GM19438 (cell line): ENCODE results near the gene TIMP1.

Source experiments
- ATAC-seq: cut with Tn5 transposase; IDR thresholded peaks from one replicate; pipeline ENCODE4 v1.9.1; 2021; ENCODE audit warnings: low read depth; ENCODE audit not compliant: unreplicated experiment

TIMP1 gene

DNA sequence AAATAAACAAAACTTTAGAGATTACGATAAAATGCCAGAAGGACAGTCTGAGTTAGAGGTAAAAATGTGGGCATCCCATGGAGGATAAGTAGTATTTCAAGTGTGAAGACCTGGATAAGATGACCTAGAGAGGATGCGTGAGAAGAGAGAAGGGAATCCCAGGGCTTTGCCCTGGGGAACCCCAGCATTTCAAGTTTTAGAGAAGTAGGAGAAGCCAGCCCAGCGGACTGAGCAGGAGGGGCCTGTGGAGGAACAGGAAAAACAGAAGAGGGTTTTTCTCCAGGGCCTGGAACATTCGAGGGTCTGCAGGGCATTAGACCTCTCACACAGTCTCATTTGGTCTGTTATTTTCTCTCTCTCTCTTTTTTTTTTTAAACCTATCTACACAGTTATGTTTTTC, 50.4 kb downstream of the TIMP1 start:
- ATAC-seq: no peak

DNA sequence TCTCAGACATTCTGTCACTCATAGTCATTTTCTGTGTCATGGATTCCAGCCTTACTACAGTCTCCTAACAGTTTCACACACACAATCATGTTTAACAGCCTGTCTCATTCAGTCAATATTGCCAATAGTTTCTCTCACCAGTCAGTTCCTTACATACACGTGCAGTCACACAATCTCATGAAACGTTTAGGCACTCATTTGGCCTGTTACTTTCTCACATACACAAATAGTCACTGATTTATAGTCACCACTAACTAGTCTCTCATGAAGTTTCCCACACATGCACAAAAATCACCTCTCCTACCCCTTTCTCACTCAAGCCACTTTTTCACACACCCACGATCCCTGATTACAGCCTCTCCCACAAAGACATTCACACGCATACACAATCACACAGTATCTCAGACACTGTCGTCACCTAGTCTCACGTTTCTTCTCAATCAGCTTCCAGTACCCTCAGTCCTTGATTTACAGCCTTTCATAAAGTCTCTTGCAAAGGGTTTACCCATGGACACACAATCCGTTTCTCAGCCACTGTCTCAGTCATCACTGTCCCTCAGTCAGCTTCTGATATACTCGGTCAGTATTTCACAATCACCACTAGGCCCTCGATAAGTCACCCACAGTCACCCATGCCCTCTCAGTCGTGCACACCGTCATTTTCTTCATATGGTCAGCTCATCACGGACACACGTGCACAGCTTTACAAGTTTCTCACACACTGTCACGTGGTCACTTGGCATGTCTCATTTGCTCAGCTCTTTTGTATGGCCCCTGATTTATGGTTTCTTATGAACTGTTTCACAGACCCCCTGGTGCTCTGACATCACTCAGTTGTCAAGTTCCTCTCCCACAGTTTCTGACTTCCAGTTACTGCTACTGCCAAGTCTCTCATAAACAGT, 51.7 kb downstream of the TIMP1 start:
- no peak for ATAC-seq

DNA sequence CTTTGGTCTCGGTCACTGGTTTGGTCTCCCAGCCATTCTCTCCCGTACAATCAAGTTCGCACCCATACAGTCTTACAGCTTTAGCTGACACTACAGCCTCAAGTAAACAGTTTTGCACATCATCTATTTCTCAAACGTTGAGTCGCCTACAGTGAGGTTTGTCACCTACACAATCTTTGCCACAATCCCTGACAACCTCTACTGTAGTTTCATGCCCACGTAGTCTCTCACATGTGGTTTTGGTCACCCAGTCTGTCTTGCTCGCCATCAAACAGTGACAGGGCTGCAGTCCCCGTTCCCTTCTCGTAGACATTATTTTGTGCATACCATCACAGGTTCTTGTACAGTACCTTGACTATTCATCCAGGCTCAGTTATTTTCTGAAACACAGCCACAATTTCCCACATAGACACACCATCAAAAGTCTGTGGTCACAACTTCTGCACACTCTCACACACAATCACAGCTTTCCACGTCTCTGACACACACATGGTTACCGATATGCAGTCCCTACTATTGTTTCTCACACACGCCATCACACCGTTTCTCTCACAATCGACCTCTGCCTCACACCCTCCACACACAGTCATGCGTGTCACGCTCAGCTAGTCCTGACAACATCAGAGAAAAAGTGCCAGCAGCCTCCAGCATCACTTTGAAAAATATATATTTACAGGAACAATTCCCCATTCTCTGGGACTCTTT, 52.8 kb downstream of the TIMP1 start:
- no peak for ATAC-seq
